ENCODE measurements around the gene WASL. TPM values are rescaled to one million over a fixed set of nuclear protein-coding genes. Genes with fewer than 3 reads are reported as not detected.

The WASL gene
- total RNA-seq, 1 experiment from 2014 or later: 39.3 TPM

DNA sequence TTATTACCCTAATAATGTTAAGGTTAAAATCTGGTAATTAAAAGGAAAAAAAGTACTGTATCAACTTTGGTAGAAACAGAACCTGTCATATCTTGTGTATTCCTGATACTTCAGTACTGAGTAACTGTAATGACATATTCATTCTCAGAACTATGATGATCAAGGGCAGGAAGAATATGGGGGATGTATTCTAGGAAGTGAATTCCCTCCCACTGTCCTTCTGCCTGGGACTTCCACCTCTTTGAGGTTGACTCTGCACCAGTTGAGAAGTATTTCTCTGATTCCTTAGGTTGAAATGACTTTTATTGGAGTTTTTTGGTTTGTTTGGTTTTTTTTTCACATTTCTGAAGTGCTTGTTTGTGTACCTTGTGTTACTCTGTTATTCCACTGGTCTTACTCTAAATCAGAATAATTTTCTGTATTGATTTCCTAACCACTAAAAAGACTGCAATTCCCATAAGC, 36.9 kb downstream of the WASL start:
- TF ChIP-seq CTCF (conservative IDR thresholded peaks at IDR 0.05): no peak
- Histone ChIP-seq H3K23me2 (ENCODE audit: insufficient read length, low read depth, low read length, poor library complexity, severe bottlenecking) (no peaks in the 10 kb centered on the region), H2BK120ac (ENCODE audit: low read depth, low read length, poor library complexity, severe bottlenecking) (no peak overlapping the region), H3K27me3 (ENCODE audit: insufficient read depth, low read length) (no peaks in the 10 kb centered on the region), H2AFZ (ENCODE audit: low read length) (no peak overlapping the region), H3T11ph (ENCODE audit: low read length) (no peak overlapping the region), H3K4ac (ENCODE audit: low read depth, low read length) (no peak overlapping the region), H3K27ac (ENCODE audit: insufficient read length, low read depth, low read length) (no peak overlapping the region), H3K9ac (ENCODE audit: extremely low read depth, insufficient read length, low read length) (no peak overlapping the region), H3K18ac (ENCODE audit: insufficient read length, low read depth, low read length) (no peak overlapping the region), H3K4me1 (ENCODE audit: insufficient read depth, low read length) (no peaks in the 10 kb centered on the region), H3K9me3 (ENCODE audit: control insufficient read depth, low read depth, low read length) (no peaks in the 10 kb centered on the region), H3K79me2 (ENCODE audit: insufficient read depth, low read length) (peaks cover 4% of the 10 kb centered on the region; the same call in 1 of the 2 replicates), H3K79me1 (ENCODE audit: insufficient read depth, low read depth, low read length, poor library complexity, severe bottlenecking) (no peaks in the 10 kb centered on the region), H4K5ac (ENCODE audit: insufficient read length, low read depth, low read length) (no peak overlapping the region), H2AK5ac (ENCODE audit: insufficient read length, low read length) (no peak overlapping the region), H2BK15ac (ENCODE audit: low read depth, low read length) (no peak overlapping the region), H4K20me1 (ENCODE audit: control insufficient read depth, insufficient read depth, insufficient read length) (no peaks in the 10 kb centered on the region), H4K8ac (replicated peaks; ENCODE audit: insufficient read length, low read depth, low read length) (no peak overlapping the region), H3K4me2 (ENCODE audit: insufficient read depth, insufficient read length, low read length) (no peak overlapping the region), H4K91ac (ENCODE audit: insufficient read length, low read depth, low read length) (no peak overlapping the region), H3K56ac (ENCODE audit: insufficient read length, low read depth, low read length) (no peak overlapping the region), H2BK5ac (ENCODE audit: insufficient read length, low read length) (no peak overlapping the region), H3K14ac (ENCODE audit: insufficient read depth, low read length) (no peak overlapping the region), H2BK20ac (ENCODE audit: low read depth, low read length, poor library complexity, severe bottlenecking) (no peak overlapping the region), H2BK12ac (ENCODE audit: insufficient read length, low read depth, low read length) (no peak overlapping the region), H3K23ac (ENCODE audit: insufficient read length, low read depth, low read length) (no peak overlapping the region)
- H3K27ac Mint-ChIP-seq: 0 out of 7 replicates have a peak overlapping the region, but pooled peaks of 1 of the 3 experiments have one; percentile 51
- H3K27me3 Mint-ChIP-seq (ENCODE audit: low read depth): no peaks in the 10 kb centered on the region
- H3K4me1 Mint-ChIP-seq: peaks cover 16 to 20% of the 10 kb centered on the region in 2 experiments
- H3K9me3 Mint-ChIP-seq: no peaks in the 10 kb centered on the region
- peaks cover 6 to 18% (median 12%) of the 10 kb centered on the region in 3 experiments; a peak in 6 of 7 replicates for H3K36me3 Mint-ChIP-seq (ENCODE audit: insufficient read depth in 1 of 3, low read depth in 3 of 3)
- no peak overlapping the region for H3K4me3 Mint-ChIP-seq
- DNase-seq: no peak
